Naive B cell (primary cell): ENCODE data around the gene CNDP1. TPM values are rescaled to one million over a fixed set of nuclear protein-coding genes. Genes with fewer than 3 reads are reported as not detected.
A peak's percentile ranks its signal among the peaks of the same experiment; 100 is the strongest.
"Not testable (repeated sequence)": the region's sequence is repeated elsewhere in the genome, so short reads cannot be mapped to it uniquely, and the experiment has no call there.

Source experiments
- ATAC-seq, 2 donors: fragments of 150-1000 bp; cut with Tn5 transposase; 2 replicates each; pipeline ENCODE4 v1.10.0; 2021; ENCODE audit warnings: low read depth in 2 of 2, mild to moderate bottlenecking in 2 of 2, moderate library complexity in 2 of 2
- DNase-seq: peaks from one replicate; pipeline ENCODE4 v3.0.0; 2022
- H3K27ac Mint-ChIP-seq, 6 donors: one replicate each; pipeline ENCODE4 v1.8.0; 2020 to 2022; ENCODE audit warnings: mild to moderate bottlenecking in 6 of 6, mixed read lengths in 6 of 6, moderate library complexity in 5 of 6, inconsistent platforms in 2 of 6
- H3K27me3 Mint-ChIP-seq, 3 donors: one replicate each; pipeline ENCODE4 v1.8.0; 2021 to 2022; ENCODE audit warnings: mixed read lengths in 3 of 3, mild to moderate bottlenecking in 1 of 3
- H3K36me3 Mint-ChIP-seq, 2 donors: one replicate each; pipeline ENCODE4 v1.8.0; 2020 to 2022; ENCODE audit warnings: mixed read lengths in 2 of 2, inconsistent platforms in 1 of 2, mild to moderate bottlenecking in 1 of 2
- H3K4me1 Mint-ChIP-seq, 3 donors: one replicate each; pipeline ENCODE4 v1.8.0; 2020 to 2022; ENCODE audit warnings: mixed read lengths in 3 of 3, inconsistent platforms in 1 of 3, mild to moderate bottlenecking in 1 of 3, moderate library complexity in 1 of 3
- H3K4me3 Mint-ChIP-seq, 8 donors: one replicate each; pipeline ENCODE4 v1.8.0; 2020 to 2022; ENCODE audit warnings: mild to moderate bottlenecking in 8 of 8, mixed read lengths in 8 of 8, moderate library complexity in 8 of 8, inconsistent platforms in 2 of 8
- H3K9me3 Mint-ChIP-seq, 7 donors: one replicate each; pipeline ENCODE4 v1.8.0; 2020 to 2022; ENCODE audit warnings: mixed read lengths in 7 of 7, mild to moderate bottlenecking in 5 of 7, inconsistent platforms in 2 of 7, moderate library complexity in 1 of 7
- polyA plus RNA-seq, 6 donors: library from polyadenylated mRNA; unstranded; fragments of 300-500 nt; fragmentation: Illumina TruSeq; gene quantifications; one replicate each; pipeline ENCODE4 v1.2.3, GENCODE V29; 2021; ENCODE audit warnings: low read depth in 6 of 6

CNDP1 gene
- polyA plus RNA-seq, 6 donors from 2014 or later = not detected

GRCh38 chr18:74497778-74498177 lies 36.5 kb upstream of the CNDP1 start:
- no peaks in the 10 kb centered on the region for H3K27me3 Mint-ChIP-seq
- peak overlapping the region; percentile 68 to 98 (median 93) for H3K4me3 Mint-ChIP-seq
- peaks cover 44 to 72% (median 46%) of the 10 kb centered on the region in 3 donors for H3K4me1 Mint-ChIP-seq
- peaks cover 0 to 11% of the 10 kb centered on the region in 2 donors for H3K36me3 Mint-ChIP-seq
- ATAC-seq (no peak), DNase-seq (peak; percentile 24)
- H3K9me3 Mint-ChIP-seq = no peaks in the 10 kb centered on the region
- H3K27ac Mint-ChIP-seq = peak overlapping the region; percentile 8 to 98 (median 88)

GRCh38 chr18:74498712-74499627 lies 35.3 kb upstream of the CNDP1 start:
- H3K4me1 Mint-ChIP-seq = peaks cover 44 to 76% (median 46%) of the 10 kb centered on the region in 3 donors
- no peaks in the 10 kb centered on the region for H3K9me3 Mint-ChIP-seq
- H3K4me3 Mint-ChIP-seq = peak overlapping the region; percentile 91 to 98 (median 93)
- H3K27me3 Mint-ChIP-seq = no peaks in the 10 kb centered on the region
- ATAC-seq (peak; percentile 14 to 17), DNase-seq (peak; percentile 55)
- peak overlapping the region; percentile 83 to 98 (median 96) for H3K27ac Mint-ChIP-seq
- peaks cover 9 to 17% of the 10 kb centered on the region in 2 donors for H3K36me3 Mint-ChIP-seq

GRCh38 chr18:74499633-74500032 lies 34.7 kb upstream of the CNDP1 start:
- DNase-seq = no peak
- Mint-ChIP-seq H3K4me1 (peaks cover 46 to 75% (median 46%) of the 10 kb centered on the region in 3 donors), H3K36me3 (peaks cover 9 to 17% of the 10 kb centered on the region in 2 donors), H3K27ac (peak overlapping the region; percentile 83 to 98 (median 96)), H3K9me3 (no peaks in the 10 kb centered on the region), H3K4me3 (peak overlapping the region; percentile 91 to 98 (median 93)), H3K27me3 (no peaks in the 10 kb centered on the region)
- ATAC-seq = peak in 1 of 2 donors; percentile 15

- H3K4me3 Mint-ChIP-seq = peak overlapping the region; percentile 74 to 98 (median 92)
- peak overlapping the region; percentile 93 to 98 (median 98) for H3K27ac Mint-ChIP-seq
- peaks cover 9 to 17% of the 10 kb centered on the region in 2 donors for H3K36me3 Mint-ChIP-seq
- ATAC-seq = no peak
- peaks cover 46 to 74% (median 47%) of the 10 kb centered on the region in 3 donors for H3K4me1 Mint-ChIP-seq
- peak; percentile 43 for DNase-seq
- no peaks in the 10 kb centered on the region for H3K27me3 Mint-ChIP-seq
- H3K9me3 Mint-ChIP-seq = no peaks in the 10 kb centered on the region
Measured at GRCh38 chr18:74500372-74500771, 33.9 kb upstream of the CNDP1 start.

- H3K36me3 Mint-ChIP-seq = peaks cover 9 to 17% of the 10 kb centered on the region in 2 donors
- peak overlapping the region; percentile 93 to 98 (median 98) for H3K27ac Mint-ChIP-seq
- H3K4me1 Mint-ChIP-seq = peaks cover 42 to 70% (median 43%) of the 10 kb centered on the region in 3 donors
- DNase-seq = peak; percentile 51
- ATAC-seq, H3K27me3 Mint-ChIP-seq, H3K9me3 Mint-ChIP-seq: not testable (repeated sequence)
- H3K4me3 Mint-ChIP-seq = peak overlapping the region; percentile 74 to 98 (median 92)
Measured at GRCh38 chr18:74500774-74501173, 33.5 kb upstream of the CNDP1 start.

GRCh38 chr18:74501386-74501785 lies 32.9 kb upstream of the CNDP1 start:
- DNase-seq = no peak

GRCh38 chr18:74503137-74503536 lies 31.2 kb upstream of the CNDP1 start:
- peaks cover 17 to 25% of the 10 kb centered on the region in 2 donors for H3K36me3 Mint-ChIP-seq
- H3K4me1 Mint-ChIP-seq = peaks cover 30 to 65% (median 41%) of the 10 kb centered on the region in 3 donors
- H3K4me3 Mint-ChIP-seq = peak overlapping the region in 2 of 8 donors; percentile 20 to 25
- H3K9me3 Mint-ChIP-seq = no peaks in the 10 kb centered on the region
- H3K27ac Mint-ChIP-seq = peak overlapping the region in 3 of 6 donors; percentile 9 to 96 (median 39)
- DNase-seq = no peak
- ATAC-seq = no peak
- H3K27me3 Mint-ChIP-seq = no peaks in the 10 kb centered on the region

More at GRCh38 chr18:74501386-74501785, 32.9 kb upstream of the CNDP1 start:
- Mint-ChIP-seq H3K4me1 (peaks cover 38 to 68% (median 40%) of the 10 kb centered on the region in 3 donors), H3K9me3 (no peaks in the 10 kb centered on the region), H3K36me3 (peaks cover 9 to 17% of the 10 kb centered on the region in 2 donors), H3K27ac (peak overlapping the region in 5 of 6 donors; percentile 93 to 98 (median 97)), H3K27me3 (no peaks in the 10 kb centered on the region), H3K4me3 (peak overlapping the region in 7 of 8 donors; percentile 91 to 98 (median 93))
- ATAC-seq = no peak

GRCh38 chr18:74505776-74506175 lies 28.5 kb upstream of the CNDP1 start:
- no peak for DNase-seq
- no peaks in the 10 kb centered on the region for H3K27me3 Mint-ChIP-seq
- peak overlapping the region in 2 of 8 donors; percentile 5 to 8 for H3K4me3 Mint-ChIP-seq
- peaks cover 17 to 32% of the 10 kb centered on the region in 2 donors for H3K36me3 Mint-ChIP-seq
- H3K4me1 Mint-ChIP-seq = peaks cover 14 to 42% (median 27%) of the 10 kb centered on the region in 3 donors
- H3K27ac Mint-ChIP-seq = peak overlapping the region in 1 of 6 donors; percentile 26
- no peaks in the 10 kb centered on the region for H3K9me3 Mint-ChIP-seq
- no peak for ATAC-seq

GRCh38 chr18:74506448-74507084 lies 27.7 kb upstream of the CNDP1 start:
- peaks cover 12 to 32% of the 10 kb centered on the region in 2 donors for H3K36me3 Mint-ChIP-seq
- H3K4me1 Mint-ChIP-seq = peaks cover 7 to 34% (median 21%) of the 10 kb centered on the region in 3 donors
- H3K4me3 Mint-ChIP-seq = no peak overlapping the region

GRCh38 chr18:74507097-74507881 lies 27.0 kb upstream of the CNDP1 start:
- ATAC-seq (no peak), DNase-seq (no peak)
- peak overlapping the region in 3 of 8 donors; percentile 11 to 61 (median 40) for H3K4me3 Mint-ChIP-seq
- peak overlapping the region in 5 of 6 donors; percentile 20 to 62 (median 42) for H3K27ac Mint-ChIP-seq
- H3K9me3 Mint-ChIP-seq = no peaks in the 10 kb centered on the region
- H3K4me1 Mint-ChIP-seq = peaks cover 7 to 27% (median 21%) of the 10 kb centered on the region in 3 donors
- no peaks in the 10 kb centered on the region for H3K27me3 Mint-ChIP-seq
- H3K36me3 Mint-ChIP-seq = peaks cover 10 to 32% of the 10 kb centered on the region in 2 donors

More at GRCh38 chr18:74506448-74507084, 27.7 kb upstream of the CNDP1 start:
- Mint-ChIP-seq H3K27me3 (no peaks in the 10 kb centered on the region), H3K9me3 (no peaks in the 10 kb centered on the region), H3K27ac (peak overlapping the region in 4 of 6 donors; percentile 62 to 86 (median 72))
- no peak for DNase-seq
- no peak for ATAC-seq

GRCh38 chr18:74507927-74508326 lies 26.4 kb upstream of the CNDP1 start:
- peak overlapping the region in 1 of 6 donors; percentile 60 for H3K27ac Mint-ChIP-seq
- peaks cover 7 to 26% (median 25%) of the 10 kb centered on the region in 3 donors for H3K4me1 Mint-ChIP-seq
- DNase-seq (no peak), ATAC-seq (no peak)
- no peaks in the 10 kb centered on the region for H3K27me3 Mint-ChIP-seq
- H3K9me3 Mint-ChIP-seq = no peaks in the 10 kb centered on the region
- H3K36me3 Mint-ChIP-seq = peaks cover 5 to 37% of the 10 kb centered on the region in 2 donors
- no peak overlapping the region for H3K4me3 Mint-ChIP-seq

GRCh38 chr18:74508366-74508765 lies 25.9 kb upstream of the CNDP1 start:
- Mint-ChIP-seq H3K36me3 (peaks cover under 1 to 36% of the 10 kb centered on the region in 2 donors), H3K27ac (peak overlapping the region in 1 of 6 donors; percentile 39), H3K27me3 (no peaks in the 10 kb centered on the region), H3K4me3 (no peak overlapping the region), H3K9me3 (no peaks in the 10 kb centered on the region), H3K4me1 (peaks cover 7 to 22% (median 21%) of the 10 kb centered on the region in 3 donors)
- DNase-seq (no peak), ATAC-seq (no peak)
